SH-SY5Y (cell line): ENCODE measurements around the gene CRIM1.

Source experiments
- GATA2 ChIP-seq: IDR thresholded peaks from 2 replicates; pipeline ENCODE4 v1.6.1; 2011; ENCODE audit warnings: mild to moderate bottlenecking, low read depth, low read length
- GATA3 ChIP-seq: IDR thresholded peaks from 2 replicates; pipeline ENCODE4 v1.6.1; 2011; ENCODE audit warnings: low read depth, mild to moderate bottlenecking, low read length, moderate library complexity

GRCh38 chr2:36516136-36516870 lies 160.7 kb downstream of the CRIM1 start:
- TF ChIP-seq GATA2 = no peak
- no peak for TF ChIP-seq GATA3
